Left renal cortex interstitium (tissue), 4 donors: ENCODE measurements around the gene TCN1. TPM values are rescaled to one million over a fixed set of nuclear protein-coding genes. Genes with fewer than 3 reads are reported as not detected.
"Not testable (repeated sequence)": the region's sequence is repeated elsewhere in the genome, so short reads cannot be mapped to it uniquely, and the experiment has no call there.

Experiments used
- DNase-seq, 4 donors: peaks; one replicate each; pipeline ENCODE4 v3.0.0-alpha.2; 2013; ENCODE audit warnings: low read depth in 4 of 4, low spot score in 2 of 4, missing footprints in 1 of 4
- polyA plus RNA-seq, 4 donors: library from polyadenylated mRNA; unstranded; fragments of 120-200 nt; gene quantifications; one replicate each; pipeline ENCODE4 v1.2.1, GENCODE V29; 2013; ENCODE audit not compliant: insufficient read length in 4 of 4

Gene TCN1
- under 1 TPM in 1 of 4 donors, not detected in 3; 0.30 TPM for polyA plus RNA-seq

DNA sequence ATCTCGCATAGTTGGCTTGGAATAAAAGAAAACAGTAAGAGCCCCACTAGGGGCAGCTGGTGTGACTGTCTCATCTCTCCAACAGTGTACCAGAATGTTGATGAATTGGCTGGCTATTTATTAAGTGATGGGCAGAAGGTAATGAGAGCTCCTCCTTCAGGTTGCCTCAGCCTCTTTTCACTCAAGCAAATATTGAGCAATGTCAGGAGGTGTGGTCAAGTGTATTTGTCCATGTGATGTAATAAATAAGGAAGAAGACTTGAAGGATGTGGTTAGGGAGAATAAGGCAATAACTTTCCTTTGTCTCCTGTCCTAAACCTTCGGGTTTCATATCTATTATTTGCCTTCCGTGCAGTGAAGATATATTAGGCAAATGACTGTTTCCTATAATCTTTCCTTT, at the start of gene TCN1:
Gene TCN1 (minus strand): TSS at position 91 of the 400 bp plus-strand sequence. CDS start 17 bp downstream, at position 74.
- no peak for DNase-seq

DNA sequence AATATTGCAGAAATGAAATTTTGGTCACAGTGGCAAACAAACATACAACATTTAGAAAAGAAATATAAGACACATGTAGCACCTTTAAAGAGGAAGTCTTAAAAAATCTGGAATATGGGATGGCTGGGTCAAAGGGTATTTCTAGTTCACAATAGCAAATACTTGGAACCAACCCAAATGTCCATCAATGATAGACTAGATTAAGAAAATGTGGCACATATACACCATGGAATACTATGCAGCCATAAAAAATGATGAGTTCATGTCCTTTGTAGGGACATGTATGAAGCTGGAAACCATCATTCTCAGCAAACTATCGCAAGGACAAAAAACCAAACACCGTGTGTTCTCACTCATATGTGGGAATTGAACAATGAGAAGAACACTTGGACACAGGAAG, 37.3 kb upstream of the TCN1 start:
- not testable (repeated sequence) for DNase-seq

DNA sequence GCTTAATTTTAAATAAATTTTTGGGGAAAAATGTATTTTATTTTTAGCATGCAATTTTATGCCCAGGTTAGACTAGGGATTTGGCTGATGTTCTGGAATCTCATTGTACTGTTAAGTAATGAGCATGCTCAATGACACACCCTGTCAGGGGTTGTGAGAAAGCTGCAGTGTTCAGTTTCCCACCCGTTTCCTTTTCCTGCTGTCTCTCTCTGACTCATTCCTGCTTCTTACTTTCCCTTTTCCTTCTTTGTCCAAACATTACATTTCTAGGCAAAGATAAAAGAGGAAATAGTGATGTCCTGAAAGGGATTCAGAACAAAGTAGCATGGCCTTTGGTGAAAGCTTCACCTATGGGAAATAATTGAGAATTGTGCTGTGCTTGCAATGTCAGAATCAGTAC, 35.0 kb upstream of the TCN1 start:
- DNase-seq = no peak

- no peak for DNase-seq
Observed at GRCh38 chr11:59900366-59901126, 34.3 kb upstream of the TCN1 start.

DNA sequence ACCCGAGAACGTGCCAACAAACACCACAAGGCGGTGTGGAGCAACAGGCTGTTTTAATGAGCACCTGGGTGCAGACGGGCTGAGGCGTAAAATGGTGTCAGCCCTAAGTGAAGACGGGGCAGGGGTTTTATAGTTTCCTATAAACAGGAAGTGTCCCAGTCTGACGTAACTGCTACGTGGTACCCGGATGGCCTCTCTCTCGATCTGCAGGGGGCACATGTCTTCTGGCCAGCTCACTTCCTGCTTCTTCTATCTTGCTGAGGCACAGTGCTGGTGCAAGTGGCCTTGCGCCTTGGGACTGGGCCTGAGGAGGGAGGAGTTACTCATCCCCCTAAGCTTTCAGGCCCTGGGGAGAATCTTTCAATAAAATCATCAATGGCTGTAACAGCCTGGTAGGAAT, 33.2 kb upstream of the TCN1 start:
- no peak for DNase-seq

- DNase-seq = no peak
Observed at GRCh38 chr11:59898650-59899049, 32.4 kb upstream of the TCN1 start.

GRCh38 chr11:59898046-59898445, 31.8 kb upstream of the TCN1 start:
- DNase-seq = no peak

GRCh38 chr11:59894616-59895015, 28.3 kb upstream of the TCN1 start:
- no peak for DNase-seq

DNA sequence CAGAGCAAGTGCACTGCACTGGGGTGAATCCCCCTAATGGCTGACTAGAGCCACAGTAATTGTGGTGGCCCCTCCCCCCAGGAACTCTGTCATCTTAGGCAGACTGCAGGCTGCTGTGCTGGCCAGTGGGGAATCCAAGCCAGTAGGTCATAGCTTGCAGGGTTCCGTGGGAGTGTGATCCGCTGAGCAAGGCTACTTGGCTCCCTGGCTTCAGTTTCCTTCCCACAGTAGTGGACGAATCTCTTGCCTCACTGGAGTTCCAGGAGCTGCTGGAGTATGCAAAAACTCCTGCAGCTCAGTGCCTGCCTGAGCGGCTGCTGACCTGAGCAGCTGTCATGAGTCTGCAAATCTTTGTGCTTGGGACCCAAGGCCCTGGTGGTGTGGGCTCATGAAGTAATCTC, 25.5 kb upstream of the TCN1 start:
- DNase-seq = no peak

DNA sequence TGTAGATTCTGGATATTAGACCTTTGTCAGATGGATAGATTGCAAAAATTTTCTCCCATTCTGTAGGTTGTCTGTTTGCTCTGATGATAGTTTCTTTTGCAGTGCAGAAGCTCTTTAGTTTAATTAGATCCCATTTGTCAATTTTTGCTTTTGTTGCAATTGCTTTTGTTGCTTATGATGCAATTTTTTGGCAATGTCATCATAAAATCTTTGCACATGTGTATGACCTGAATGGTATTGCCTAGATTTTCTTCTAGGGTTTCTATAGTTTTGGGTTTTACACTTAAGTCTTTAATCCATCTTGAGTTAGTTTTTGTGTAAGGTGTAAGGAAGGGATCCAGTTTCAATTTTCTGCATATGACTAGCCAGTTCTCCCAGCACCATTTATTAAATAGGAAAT, 20.9 kb upstream of the TCN1 start:
- not testable (repeated sequence) for DNase-seq

- no peak for DNase-seq
Observed at GRCh38 chr11:59883597-59883996, 17.3 kb upstream of the TCN1 start.

GRCh38 chr11:59879567-59879966, 13.3 kb upstream of the TCN1 start:
- no peak for DNase-seq

- DNase-seq = no peak
Observed at GRCh38 chr11:59878575-59878974, 12.3 kb upstream of the TCN1 start, which contains the start of gene OOSP3. Gene OOSP3, plus strand, starts transcription at chr11:59878782. Its CDS starts 27 bp downstream, at chr11:59878809.

DNA sequence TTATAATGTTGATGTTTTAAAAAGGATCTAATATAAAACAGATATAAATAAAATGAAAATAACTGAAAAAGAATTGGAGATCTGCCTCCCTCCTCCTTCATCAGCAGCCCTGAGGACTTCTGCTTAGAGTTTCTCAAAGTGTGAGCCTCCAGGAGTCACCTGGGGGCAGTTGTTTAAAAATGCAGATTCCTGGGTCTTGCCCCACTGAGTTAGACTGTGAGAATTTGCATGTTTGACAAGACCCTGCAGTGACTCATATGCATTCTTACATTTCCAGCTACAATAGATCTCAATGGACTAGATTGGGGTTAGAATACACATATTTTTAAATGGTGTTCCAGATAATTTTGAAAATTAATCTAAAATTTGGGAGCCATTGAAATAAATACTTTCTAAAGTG, 11.5 kb upstream of the TCN1 start:
- no peak for DNase-seq

DNA sequence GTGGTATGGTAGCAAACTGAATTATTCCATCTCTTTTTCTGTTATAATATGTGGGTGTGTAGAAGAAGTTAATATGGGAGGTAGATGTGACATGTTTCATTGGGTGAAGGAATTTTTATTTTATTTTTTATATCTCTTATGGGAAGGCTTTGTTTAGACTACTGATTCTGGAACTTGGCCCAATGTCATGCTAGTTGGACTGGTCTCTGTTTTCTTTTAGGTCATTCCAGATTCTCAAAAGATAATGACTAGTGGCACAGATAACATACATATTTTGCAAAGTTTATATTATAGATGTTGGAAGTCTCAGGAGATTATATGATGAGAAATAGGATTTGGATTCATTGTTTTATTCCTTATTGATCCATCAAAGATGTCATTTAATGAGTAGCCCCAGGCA, 11.0 kb upstream of the TCN1 start:
- no peak for DNase-seq

GRCh38 chr11:59875856-59876519, 9.7 kb upstream of the TCN1 start:
- no peak for DNase-seq

DNA sequence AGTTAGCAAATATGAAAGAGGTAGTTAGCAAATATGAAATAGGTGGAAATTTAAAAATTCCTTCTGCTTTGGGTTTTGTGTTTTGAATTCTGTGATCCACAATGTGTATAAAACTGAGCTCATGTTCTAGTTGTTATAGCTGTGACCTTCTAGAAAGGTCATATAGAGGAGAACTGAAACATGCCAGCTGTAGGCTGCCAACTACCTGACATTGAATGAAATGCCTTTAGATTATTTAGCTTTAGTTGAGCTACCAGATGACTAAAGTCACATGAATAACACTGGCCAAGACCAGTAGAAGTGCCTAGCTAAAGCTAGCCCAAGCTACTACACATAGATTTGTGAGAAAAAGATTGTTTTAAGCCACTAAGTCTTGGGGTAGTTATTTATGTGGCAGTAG, 5.8 kb upstream of the TCN1 start:
- DNase-seq = no peak

DNA sequence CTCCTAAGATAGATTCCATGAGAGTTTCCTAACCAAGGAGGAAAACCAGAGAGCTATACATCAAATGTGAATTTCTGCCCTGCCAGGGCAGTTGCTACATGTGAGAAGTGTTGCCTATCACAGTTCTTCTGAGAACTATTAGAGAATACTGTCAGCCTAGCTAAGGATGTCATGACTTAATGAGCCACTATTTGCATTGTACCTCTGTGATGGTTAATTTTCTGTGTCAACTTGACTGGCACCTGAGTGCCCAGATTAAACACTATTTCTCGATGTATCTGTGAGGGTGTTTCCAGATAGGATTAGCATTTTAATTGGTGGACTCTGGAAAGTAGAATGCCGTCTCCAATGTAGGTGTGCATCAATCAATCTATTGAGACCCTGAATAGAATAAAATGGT, 1.7 kb upstream of the TCN1 start:
- DNase-seq = no peak

DNA sequence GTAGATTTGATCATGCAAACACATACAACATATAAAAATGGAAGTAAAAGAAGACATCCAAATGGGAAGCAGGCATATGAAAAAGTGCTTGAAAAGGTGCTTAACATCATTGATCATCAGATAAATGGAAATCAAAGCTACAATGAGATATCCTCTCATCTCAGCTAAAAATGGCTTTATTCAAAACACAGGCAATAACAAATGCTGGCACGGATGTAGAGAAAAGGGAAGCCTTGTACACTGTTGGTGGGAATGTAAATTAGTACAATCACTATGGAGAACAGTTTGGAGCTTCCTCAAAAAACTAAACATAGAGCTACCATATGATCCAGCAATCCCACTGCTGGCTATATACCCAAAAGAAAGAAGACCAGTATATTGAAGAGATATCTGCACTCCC, 549 bp upstream of the TCN1 start:
- no peak for DNase-seq

DNA sequence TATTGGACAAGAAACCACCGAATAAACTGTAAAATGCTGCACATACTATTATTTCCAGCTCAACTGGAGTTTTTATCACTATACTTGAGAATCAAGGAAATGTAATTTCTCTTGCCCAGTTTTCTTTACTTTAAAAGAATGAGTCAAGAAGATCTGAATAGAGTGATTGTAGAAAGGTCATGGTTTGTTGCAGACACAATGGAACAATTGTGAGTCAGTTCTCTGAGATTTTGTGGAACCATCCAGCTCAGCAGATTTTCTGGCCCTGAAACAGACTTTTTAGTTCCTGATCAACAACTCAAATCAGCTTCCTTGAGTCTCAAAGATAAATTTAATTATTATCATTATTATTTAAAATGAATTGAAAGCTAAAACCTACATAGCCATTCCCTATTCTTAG, 1.3 kb downstream of the TCN1 start:
- DNase-seq = no peak

DNA sequence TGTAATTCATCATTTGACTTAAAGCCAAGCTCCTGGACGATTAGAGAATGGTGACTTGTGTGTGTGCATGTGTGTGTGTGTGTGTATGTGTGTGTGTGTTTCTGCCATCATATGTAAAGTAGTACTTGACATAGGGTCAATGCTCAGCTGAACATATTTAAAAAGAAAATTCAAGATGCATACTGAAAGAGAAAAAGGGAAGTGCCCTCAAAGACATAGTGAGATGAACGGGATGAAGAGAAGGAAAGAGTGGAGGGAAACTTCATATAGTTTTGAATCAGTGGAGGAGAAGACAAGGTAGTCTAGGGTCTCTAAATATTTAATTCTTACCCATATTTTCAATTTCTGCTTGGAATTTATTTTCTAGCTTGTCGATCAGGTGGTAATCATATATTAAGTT, 4.0 kb downstream of the TCN1 start:
- no peak for DNase-seq

DNA sequence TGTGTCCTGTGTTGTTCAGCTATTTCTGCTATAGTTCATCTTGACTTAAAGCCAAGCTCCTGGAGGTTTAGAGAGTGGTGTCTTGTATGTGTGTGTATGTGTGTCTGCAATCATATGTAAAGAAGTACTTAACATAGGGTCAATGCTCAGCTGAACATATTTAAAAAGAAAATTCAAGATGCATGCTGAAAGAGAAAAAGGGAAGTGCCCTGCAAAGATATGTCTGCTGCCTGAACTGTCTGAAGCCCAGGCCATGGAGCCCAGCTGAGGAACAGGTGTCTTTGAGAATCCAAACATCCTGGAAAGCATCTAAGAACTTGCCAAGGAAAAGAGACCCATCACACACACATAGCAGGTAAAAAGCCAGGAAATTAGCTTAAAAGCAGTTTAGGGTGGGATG, 6.6 kb downstream of the TCN1 start:
- DNase-seq = no peak
